GM18907 (cell line): Measurements from ENCODE around the gene SEMA6C.

Experiments
- ATAC-seq: cut with Tn5 transposase; IDR thresholded peaks from one replicate; pipeline ENCODE4 v1.9.1; 2021; ENCODE audit warnings: mild to moderate bottlenecking, moderate library complexity; ENCODE audit not compliant: unreplicated experiment

SEMA6C gene

GRCh38 chr1:151158751-151159251, 12.4 kb upstream of the SEMA6C start:
- ATAC-seq, result no peak

- no peak for ATAC-seq
Measured at GRCh38 chr1:151158326-151158725, 11.9 kb upstream of the SEMA6C start.

GRCh38 chr1:151157067-151157531, 10.7 kb upstream of the SEMA6C start:
- no peak for ATAC-seq

- peak; percentile 68 for ATAC-seq
Measured at GRCh38 chr1:151156515-151156819, 10.0 kb upstream of the SEMA6C start, which contains the start of gene TNFAIP8L2. Gene TNFAIP8L2, plus strand, starts transcription at chr1:151156649. Its CDS starts 2,049 bp downstream, at chr1:151158698.

- no peak for ATAC-seq
Measured at GRCh38 chr1:151147665-151148064, 1.2 kb upstream of the SEMA6C start.

- ATAC-seq, result no peak
Measured at GRCh38 chr1:151147132-151147503, 687 bp upstream of the SEMA6C start.

GRCh38 chr1:151146072-151146411, 389 bp downstream of the SEMA6C start:
- ATAC-seq, result no peak

GRCh38 chr1:151145304-151146071, 943 bp downstream of the SEMA6C start:
- no peak for ATAC-seq

- ATAC-seq, result no peak
Measured at GRCh38 chr1:151144474-151145303, 1.7 kb downstream of the SEMA6C start.

- ATAC-seq, result no peak
Measured at GRCh38 chr1:151143986-151144385, 2.4 kb downstream of the SEMA6C start.

GRCh38 chr1:151143057-151143435, 3.4 kb downstream of the SEMA6C start:
- no peak for ATAC-seq

- ATAC-seq, result no peak
Measured at GRCh38 chr1:151142411-151143056, 3.9 kb downstream of the SEMA6C start.

GRCh38 chr1:151137789-151138188, 8.6 kb downstream of the SEMA6C start:
- no peak for ATAC-seq

GRCh38 chr1:151135433-151136385, 10.7 kb downstream of the SEMA6C start:
- no peak for ATAC-seq

- no peak for ATAC-seq
Measured at GRCh38 chr1:151134991-151135390, 11.4 kb downstream of the SEMA6C start.

- ATAC-seq, result no peak
Measured at GRCh38 chr1:151134396-151134795, 12.0 kb downstream of the SEMA6C start.

GRCh38 chr1:151133018-151133806, 13.2 kb downstream of the SEMA6C start:
- no peak for ATAC-seq

- ATAC-seq, result no peak
Measured at GRCh38 chr1:151132335-151133017, 14.0 kb downstream of the SEMA6C start.

GRCh38 chr1:151131701-151132334, 14.6 kb downstream of the SEMA6C start:
- ATAC-seq, result no peak
